ENCODE data around the gene KPNB1.

The KPNB1 gene

GRCh38 chr17:47696717-47697642, 47.3 kb downstream of the KPNB1 start:
- no peak for DNase-seq (ENCODE audit: low read depth)

- no peak for DNase-seq (ENCODE audit: low read depth)
These were observed 48.4 kb downstream of the KPNB1 start for GRCh38 chr17:47697906-47698711.

GRCh38 chr17:47698749-47699535, 49.2 kb downstream of the KPNB1 start:
- peak; percentile 82 for DNase-seq (ENCODE audit: low read depth)

- no peak for DNase-seq (ENCODE audit: low read depth)
These were observed 49.8 kb downstream of the KPNB1 start for GRCh38 chr17:47699536-47699840.

GRCh38 chr17:47700471-47701449, 51.0 kb downstream of the KPNB1 start:
- DNase-seq (ENCODE audit: low read depth) = no peak

- DNase-seq (ENCODE audit: low read depth) = no peak
These were observed 51.9 kb downstream of the KPNB1 start for GRCh38 chr17:47701608-47702007.

GRCh38 chr17:47702391-47702995, 52.8 kb downstream of the KPNB1 start:
- no peak for DNase-seq (ENCODE audit: low read depth)

- no peak for DNase-seq (ENCODE audit: low read depth)
These were observed 53.5 kb downstream of the KPNB1 start for GRCh38 chr17:47703191-47703591.

- DNase-seq (ENCODE audit: low read depth) = no peak
These were observed 54.0 kb downstream of the KPNB1 start for GRCh38 chr17:47703671-47704070.

GRCh38 chr17:47704116-47704515, 54.4 kb downstream of the KPNB1 start:
- no peak for DNase-seq (ENCODE audit: low read depth)

- DNase-seq (ENCODE audit: low read depth) = no peak
These were observed 55.0 kb downstream of the KPNB1 start for GRCh38 chr17:47704736-47705135.

- no peak for DNase-seq (ENCODE audit: low read depth)
These were observed 56.1 kb downstream of the KPNB1 start for GRCh38 chr17:47705536-47706530.

GRCh38 chr17:47707056-47707804, 57.5 kb downstream of the KPNB1 start:
- DNase-seq (ENCODE audit: low read depth) = no peak

- no peak for DNase-seq (ENCODE audit: low read depth)
These were observed 58.2 kb downstream of the KPNB1 start for GRCh38 chr17:47707884-47708283.

GRCh38 chr17:47708312-47708863, 58.7 kb downstream of the KPNB1 start:
- no peak for DNase-seq (ENCODE audit: low read depth)

GRCh38 chr17:47708864-47709541, 59.3 kb downstream of the KPNB1 start:
- no peak for DNase-seq (ENCODE audit: low read depth)

- no peak for DNase-seq (ENCODE audit: low read depth)
These were observed 59.9 kb downstream of the KPNB1 start for GRCh38 chr17:47709594-47709993.
